HG03159 (cell line): Measurements from ENCODE around the gene KRT85.

ENCODE experiments used
- ATAC-seq: cut with Tn5 transposase; IDR thresholded peaks from one replicate; pipeline ENCODE4 v1.9.1; 2021; ENCODE audit warnings: mild to moderate bottlenecking, moderate library complexity; ENCODE audit not compliant: unreplicated experiment

KRT85 gene

DNA sequence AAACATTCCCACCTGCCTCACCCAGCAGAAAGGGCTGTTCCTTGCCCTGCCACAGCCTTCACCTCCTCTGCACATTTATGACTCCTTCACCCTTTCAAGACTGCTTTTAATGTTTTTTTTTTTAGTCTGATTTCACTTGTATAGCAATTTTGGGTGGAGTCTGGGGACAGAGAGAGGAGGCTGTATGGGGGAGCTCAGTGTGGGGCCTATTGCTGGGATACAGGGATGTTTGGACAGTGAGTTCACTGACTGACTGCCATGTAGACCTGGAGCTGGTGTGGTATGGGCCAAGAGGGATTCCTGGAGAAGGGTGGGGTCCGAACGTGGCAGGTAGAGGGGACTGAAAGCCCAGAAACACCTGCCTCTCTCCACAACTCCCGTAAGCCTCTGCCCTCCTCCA is 1.9 kb upstream of the KRT85 start:
- ATAC-seq = no peak

GRCh38 chr12:52368508-52368907 is 1.2 kb upstream of the KRT85 start:
- ATAC-seq = no peak

GRCh38 chr12:52367876-52368275 is 595 bp upstream of the KRT85 start:
- ATAC-seq = no peak

- no peak for ATAC-seq
These were observed 2.3 kb downstream of the KRT85 start for GRCh38 chr12:52364901-52365489.

- ATAC-seq = no peak
These were observed 3.2 kb downstream of the KRT85 start for GRCh38 chr12:52364061-52364460.

DNA sequence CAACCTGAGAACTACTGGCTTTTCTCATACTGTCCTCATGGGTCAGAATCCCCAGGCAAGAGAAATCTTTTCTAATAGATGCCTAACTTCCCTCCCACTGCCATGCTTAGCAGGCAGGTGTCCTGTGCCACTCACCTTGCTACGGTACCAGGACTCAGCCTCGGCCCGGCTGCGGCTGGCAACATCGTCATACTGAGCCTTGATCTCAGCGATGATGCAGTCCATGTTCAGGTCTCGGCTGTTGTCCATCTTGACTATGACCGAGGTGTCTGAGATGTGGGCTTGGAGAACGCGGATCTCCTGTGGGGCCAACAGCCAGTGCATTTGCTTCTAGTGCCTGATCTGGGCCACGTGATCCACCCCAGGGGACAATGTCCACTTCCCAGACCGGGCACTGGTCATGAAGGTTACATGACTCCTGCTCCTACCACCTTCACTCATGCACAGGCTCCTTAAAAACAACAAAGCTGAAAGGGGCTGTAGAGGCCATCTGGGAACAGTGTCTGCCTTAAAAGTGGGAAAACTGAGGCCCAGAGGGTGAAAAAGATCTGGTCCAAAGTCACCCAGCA is 4.1 kb downstream of the KRT85 start:
- no peak for ATAC-seq

- ATAC-seq = no peak
These were observed 5.1 kb downstream of the KRT85 start for GRCh38 chr12:52362118-52362726.

- no peak for ATAC-seq
These were observed 5.7 kb downstream of the KRT85 start for GRCh38 chr12:52361553-52361952.

DNA sequence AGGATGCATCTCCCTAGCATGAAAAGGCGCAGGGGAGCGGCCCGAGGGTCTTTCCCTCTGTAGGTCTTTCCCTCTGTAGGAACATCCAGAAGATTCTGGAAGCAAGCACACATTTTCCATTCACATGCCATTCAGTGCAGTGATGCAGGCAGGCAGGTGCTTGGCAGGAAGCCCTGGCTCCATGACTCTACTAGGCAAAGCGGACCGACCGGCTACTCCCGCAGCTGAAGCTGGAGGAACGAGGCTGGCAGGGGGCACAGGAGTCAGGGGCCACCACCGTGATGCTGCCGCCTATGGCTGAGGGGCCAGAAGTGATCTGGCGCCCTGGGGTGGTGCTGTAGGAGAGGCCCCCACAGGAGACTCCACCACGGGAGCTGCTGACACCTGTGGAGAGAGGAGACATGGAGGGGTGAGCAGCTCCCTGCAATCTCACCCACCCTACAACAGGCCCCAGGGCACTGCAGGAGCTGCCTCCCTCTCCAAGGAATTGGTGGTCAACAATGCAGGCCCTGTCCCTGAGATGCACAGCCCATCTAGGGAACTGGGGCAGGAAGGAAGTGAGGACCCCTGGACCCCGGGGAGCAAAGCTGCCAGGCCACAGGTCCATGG is 6.5 kb downstream of the KRT85 start:
- no peak for ATAC-seq

- ATAC-seq = no peak
These were observed 7.1 kb downstream of the KRT85 start for GRCh38 chr12:52360106-52360662.

DNA sequence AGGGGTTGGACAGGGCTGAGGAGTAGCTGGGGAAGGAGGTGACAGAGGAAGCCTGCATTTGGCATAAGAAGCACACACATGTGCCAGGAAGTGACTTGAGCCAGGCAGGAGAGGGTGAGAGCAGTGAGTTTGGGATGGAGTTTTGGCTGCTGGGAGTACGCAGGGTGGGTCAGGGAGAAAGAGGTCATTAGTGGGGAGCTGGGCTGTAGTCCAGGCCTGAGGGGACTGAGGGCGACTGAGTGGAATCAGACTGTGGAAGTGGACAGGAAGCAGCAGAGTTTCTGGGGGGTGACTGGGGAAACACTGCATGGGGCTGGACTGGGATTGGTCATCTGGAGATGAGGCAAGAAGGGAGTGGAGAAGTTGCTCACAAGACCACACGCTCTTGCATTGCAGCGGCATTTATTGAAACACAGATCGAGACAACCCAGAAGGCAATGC is 7.6 kb downstream of the KRT85 start:
- no peak for ATAC-seq

DNA sequence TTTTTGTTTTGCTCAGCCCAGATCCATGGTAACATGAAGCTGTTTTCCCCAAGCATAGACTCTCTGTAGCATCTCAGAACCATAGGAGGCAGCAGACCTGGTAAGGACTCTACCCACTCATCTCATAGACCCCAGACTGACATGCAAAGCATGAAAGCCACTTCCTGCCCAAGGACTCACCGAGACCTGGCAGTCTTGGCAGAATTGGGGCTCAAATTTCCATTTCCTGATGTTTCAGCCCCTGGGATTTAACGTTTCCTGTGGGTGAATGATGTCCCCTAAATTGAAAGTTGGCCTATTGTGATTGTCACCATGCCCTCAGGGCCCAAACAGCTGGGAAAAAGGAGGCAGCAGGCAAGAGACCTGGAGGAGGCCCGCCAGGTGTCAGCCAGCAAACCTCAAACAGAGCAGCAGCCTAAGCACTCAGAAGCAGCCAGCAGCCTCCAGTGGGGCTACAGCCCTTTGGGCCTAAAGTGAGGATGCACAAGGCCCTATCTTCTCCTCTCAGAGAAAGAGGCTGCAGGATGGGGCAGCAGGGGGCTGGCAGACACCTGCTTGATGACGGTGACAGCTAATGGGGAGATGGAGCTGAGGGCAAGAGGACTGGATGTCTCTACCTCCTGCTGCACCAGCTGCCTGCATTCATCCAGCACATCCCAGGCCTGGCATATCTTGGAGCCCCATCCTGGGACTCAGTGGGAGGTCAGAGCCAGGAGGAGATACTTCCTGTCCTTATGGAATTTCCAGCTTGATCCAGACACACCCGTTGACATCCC is 8.5 kb downstream of the KRT85 start:
- peak; percentile 94 for ATAC-seq

DNA sequence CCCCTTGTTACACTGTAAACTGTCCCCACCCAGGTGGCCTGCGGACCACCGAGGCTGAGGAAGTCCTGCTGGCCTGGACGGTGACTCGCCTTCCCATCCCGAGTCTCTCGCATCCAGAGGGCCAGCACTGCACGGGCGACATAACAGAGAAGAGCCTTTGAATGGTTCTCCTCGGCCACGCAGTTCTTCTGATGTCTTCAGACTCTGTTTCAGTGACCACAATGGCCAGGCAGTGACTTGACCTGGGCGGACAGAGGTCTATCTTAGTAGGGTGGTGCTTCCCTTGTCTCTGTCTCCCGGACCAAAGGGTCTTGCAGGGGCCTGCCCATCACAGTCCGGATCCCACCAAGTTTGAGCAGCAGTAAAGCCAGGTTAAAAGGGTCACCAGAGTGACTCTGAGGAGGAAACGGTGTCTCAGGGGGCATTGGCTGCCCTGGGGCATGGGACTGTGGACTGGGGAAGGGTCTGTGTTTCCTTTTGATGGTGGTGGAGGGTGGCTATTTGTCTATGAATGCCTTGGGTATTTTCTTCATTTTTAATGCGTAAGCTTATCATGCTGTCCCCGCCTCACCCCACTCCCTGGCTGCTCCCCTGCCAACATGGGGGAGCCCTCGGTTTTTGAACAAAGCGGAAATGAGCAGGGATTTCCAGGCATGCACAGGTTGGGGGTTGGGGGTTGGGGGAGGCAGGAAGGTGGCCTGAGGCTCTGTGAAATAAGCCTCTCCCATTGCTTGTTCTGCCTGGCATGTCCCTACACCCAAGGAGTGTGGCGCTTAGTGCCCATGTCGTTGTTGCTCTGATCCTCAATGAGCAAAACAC is 10.3 kb downstream of the KRT85 start:
- ATAC-seq = no peak

DNA sequence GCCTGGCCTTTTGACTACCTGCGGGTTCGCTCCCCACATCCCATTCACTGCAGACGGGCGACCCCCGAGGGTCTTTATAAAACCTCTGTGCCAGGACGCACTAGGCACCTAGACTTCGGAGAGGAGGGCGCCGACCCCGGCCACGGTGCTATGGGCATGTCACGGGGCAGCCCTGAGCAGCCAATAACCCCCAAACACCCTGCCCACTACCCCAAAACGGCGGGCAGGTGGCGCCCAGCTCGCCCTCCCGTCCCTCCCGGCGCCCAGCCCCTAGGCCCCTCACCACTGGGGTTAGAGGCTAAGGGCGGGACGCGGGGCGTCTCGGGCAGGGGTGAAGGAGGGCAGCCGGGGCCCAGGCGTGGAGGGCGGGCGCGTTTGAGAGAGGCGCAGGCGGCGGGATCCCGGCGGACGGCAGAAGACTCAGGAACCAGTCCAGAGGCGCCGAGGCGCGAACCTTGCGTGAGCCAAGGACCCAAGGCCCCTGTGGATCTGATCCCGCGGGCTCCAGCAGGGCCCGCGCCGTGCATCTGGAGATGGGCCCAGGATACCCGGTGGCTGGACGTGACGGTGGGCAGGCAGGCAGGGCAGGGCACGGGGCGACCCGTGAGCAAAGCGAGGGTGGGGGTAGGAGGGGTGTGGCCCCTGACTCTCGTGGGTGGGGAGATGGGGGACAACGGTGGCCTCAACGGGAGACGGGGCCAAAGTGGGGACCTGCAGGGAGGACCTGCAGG is 11.1 kb downstream of the KRT85 start:
- ATAC-seq = no peak

- ATAC-seq = no peak
These were observed 12.1 kb downstream of the KRT85 start for GRCh38 chr12:52355176-52355575.

DNA sequence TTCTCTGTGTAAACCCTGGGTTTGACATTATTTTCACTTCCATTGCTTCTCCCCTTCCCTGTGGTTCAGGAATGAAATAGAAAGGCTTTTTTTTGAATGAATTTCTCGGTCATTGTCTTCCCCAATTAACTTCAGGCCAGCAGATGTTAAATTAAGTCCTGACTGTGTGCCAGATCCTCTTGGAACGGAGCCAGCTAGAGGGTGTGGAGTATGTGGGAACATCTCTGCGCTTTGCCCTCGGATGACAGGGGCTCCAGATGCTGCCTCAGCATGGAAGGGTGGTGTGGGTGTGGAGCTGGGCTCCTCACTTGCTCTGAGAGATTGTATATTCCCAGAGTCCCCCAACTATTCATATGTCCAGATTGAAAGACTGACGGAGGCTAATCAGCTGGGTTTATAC is 13.1 kb downstream of the KRT85 start:
- ATAC-seq = no peak

DNA sequence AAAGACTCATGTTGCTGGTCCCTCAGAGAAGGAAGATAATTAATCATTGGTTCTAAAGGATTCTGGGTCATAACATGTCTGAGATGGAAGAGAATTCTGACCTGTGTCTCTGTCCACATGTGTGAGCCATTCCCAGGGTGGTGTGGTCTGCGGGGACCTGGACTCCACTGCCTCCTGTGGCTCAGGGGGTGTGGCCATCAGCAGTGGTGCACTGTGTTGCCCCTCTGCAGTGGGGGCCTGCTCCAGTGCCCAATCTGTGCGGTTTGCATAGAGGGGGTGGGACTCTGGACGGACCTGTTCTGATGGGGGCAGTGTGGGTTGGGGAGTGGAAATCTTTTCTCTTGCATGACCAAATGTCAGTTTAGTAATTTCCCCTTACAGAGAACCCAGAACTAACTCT is 13.5 kb downstream of the KRT85 start:
- no peak for ATAC-seq

DNA sequence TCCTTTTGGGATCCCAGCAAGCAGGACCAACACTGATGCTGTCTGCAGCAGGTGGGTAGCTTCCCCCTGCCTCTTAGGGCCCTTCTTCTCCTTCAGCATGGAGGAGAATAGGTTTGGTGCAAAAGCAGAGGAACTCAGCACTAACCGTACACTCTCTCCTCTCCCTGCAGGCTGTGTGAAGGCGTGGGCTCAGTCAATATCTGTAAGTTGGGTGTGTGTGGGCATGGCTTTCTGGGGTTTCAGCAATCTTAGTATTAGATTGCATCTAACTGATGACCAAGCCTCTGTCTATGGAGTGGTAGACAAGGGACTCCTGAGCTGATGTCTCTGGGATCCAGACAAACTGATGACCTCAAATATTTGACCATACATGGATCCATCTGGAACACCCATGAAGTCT is 14.3 kb downstream of the KRT85 start:
- no peak for ATAC-seq

DNA sequence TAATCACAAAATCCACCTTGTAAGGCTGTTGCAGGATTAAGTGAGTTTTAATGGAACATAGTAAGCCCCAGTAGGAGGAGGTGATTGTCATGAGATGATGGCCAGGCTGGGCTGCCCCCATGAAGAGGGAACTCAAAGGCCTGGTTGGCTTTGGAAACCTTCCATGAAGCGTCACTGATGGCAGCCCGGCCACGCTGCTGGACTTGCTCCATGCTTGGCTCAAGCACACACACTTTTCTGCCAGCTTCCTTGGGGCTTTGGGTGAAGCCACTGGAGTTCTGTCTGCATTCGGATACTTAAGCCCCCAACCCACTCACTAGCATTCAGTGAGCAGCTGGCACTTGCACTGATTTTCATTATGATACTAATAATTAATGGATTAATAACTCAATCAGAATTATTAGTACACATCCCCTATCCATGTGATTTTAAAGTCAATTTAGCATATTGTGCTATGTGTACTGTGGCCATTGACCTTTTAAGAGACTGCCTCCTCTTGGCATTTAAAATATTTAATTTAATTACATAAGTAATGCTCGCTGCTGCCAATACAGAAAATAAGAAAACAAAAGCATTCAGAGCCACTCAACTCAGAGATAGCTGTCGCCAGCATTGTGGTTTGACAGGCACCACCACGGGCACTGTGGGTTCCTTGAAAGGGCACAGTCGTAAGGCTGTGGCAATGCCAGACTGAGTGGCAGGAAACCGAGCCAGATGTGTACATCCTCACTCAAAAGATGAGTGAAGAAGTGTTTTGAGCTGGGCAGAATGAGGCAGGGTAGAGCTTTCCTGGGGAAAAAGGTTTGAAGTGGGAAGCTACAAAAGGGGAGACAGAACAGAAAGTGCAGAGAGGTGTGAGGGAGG is 15.9 kb downstream of the KRT85 start:
- no peak for ATAC-seq
